Memory B cell (primary cell): ENCODE data around the gene TOMM20.

Source experiments
- ATAC-seq: fragments of 150-1000 bp; cut with Tn5 transposase; 2 replicates; pipeline ENCODE4 v1.10.0; 2021; ENCODE audit warnings: low read depth, mild to moderate bottlenecking, moderate library complexity
- DNase-seq, 2 donors: peaks; one replicate each; pipeline ENCODE4 v3.0.0; 2022; ENCODE audit warnings: low spot score in 2 of 2
- H3K27ac Mint-ChIP-seq: one replicate; pipeline ENCODE4 v1.8.0; 2022; ENCODE audit warnings: mild to moderate bottlenecking, moderate library complexity, mixed read lengths
- H3K27me3 Mint-ChIP-seq: one replicate; pipeline ENCODE4 v1.8.0; 2022; ENCODE audit warnings: mixed read lengths
- H3K36me3 Mint-ChIP-seq: one replicate; pipeline ENCODE4 v1.8.0; 2022; ENCODE audit warnings: mild to moderate bottlenecking, mixed read lengths
- H3K4me1 Mint-ChIP-seq: one replicate; pipeline ENCODE4 v1.8.0; 2022; ENCODE audit warnings: mixed read lengths
- H3K4me3 Mint-ChIP-seq: one replicate; pipeline ENCODE4 v1.8.0; 2022; ENCODE audit warnings: mild to moderate bottlenecking, moderate library complexity, mixed read lengths
- H3K9me3 Mint-ChIP-seq: one replicate; pipeline ENCODE4 v1.8.0; 2022; ENCODE audit warnings: mixed read lengths

TOMM20 gene

DNA sequence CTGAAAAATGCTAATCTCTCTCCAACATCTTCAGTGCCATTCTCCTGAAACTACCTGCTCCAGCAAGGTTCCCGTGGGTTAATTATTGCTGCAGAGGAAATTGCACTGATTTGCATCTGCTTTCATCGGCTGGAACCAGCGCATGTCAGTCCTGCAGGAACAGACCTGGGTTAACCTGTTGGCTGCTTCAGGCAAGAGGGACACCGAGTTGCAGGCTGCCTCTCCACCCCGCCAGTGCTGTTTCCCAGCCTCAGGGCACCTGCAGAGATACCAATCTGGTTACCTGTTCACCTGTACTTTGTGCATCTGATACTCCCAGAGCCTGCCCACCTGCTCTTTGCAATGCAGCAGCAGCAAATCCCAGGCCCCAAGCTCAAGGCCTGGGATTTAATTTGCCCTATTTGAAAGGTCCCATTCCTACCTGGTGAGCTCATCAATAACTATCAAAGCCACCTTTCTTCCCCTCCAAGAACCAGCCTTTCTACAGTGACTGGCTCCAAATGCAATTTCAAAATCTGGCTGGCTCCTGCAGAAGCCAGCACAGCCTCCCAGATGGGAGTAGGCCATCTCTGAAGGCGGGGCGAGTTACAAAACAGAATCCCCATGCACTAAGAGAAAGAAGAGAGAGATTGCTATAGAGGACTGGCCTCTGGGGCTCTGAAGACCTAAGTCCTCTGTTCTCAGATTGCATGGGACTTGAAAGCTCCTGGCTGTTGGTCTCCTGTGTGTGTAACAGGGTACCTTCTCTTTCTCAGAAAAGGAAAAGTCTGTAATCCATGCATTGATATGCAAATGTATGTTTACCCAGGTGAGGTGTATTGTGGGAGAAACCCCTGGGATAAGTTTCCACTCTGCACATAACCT, 67.8 kb downstream of the TOMM20 start:
- no peak for ATAC-seq

More for the DNA sequence above, 67.8 kb downstream of the TOMM20 start:
- H3K27me3 Mint-ChIP-seq: no peaks in the 10 kb centered on the region
- peaks cover 22% of the 10 kb centered on the region for H3K4me1 Mint-ChIP-seq
- no peak overlapping the region for H3K27ac Mint-ChIP-seq
- no peak for DNase-seq
- no peaks in the 10 kb centered on the region for H3K36me3 Mint-ChIP-seq
- no peak overlapping the region for H3K4me3 Mint-ChIP-seq
- no peaks in the 10 kb centered on the region for H3K9me3 Mint-ChIP-seq
